Medulla oblongata (tissue), 1 donor: ENCODE results near the gene TBC1D20.
"Not testable (repeated sequence)": the region's sequence is repeated elsewhere in the genome, so short reads cannot be mapped to it uniquely, and the experiment has no call there.

Experiments
- DNase-seq: peaks from one replicate; pipeline ENCODE4 v3.0.0-alpha.2; 2015; ENCODE audit errors: extremely low spot score

TBC1D20 gene

GRCh38 chr20:401682-402495 is 60.4 kb downstream of the TBC1D20 start:
- no peak for DNase-seq

- no peak for DNase-seq
These were observed 61.7 kb downstream of the TBC1D20 start for GRCh38 chr20:400454-401275.

GRCh38 chr20:400128-400453 is 62.2 kb downstream of the TBC1D20 start:
- no peak for DNase-seq

- DNase-seq, result no peak
These were observed 63.1 kb downstream of the TBC1D20 start for GRCh38 chr20:399182-399707.

GRCh38 chr20:397432-398237 is 64.7 kb downstream of the TBC1D20 start:
- no peak for DNase-seq

- DNase-seq, result no peak
These were observed 65.5 kb downstream of the TBC1D20 start for GRCh38 chr20:396619-397431.

GRCh38 chr20:396252-396618 is 66.1 kb downstream of the TBC1D20 start:
- no peak for DNase-seq

GRCh38 chr20:393296-393695 is 69.0 kb downstream of the TBC1D20 start:
- not testable (repeated sequence) for DNase-seq

- DNase-seq, result no peak
These were observed 71.2 kb downstream of the TBC1D20 start for GRCh38 chr20:391041-391711.

GRCh38 chr20:389220-389619 is 73.1 kb downstream of the TBC1D20 start:
- DNase-seq, result no peak

GRCh38 chr20:388034-388994 is 74.0 kb downstream of the TBC1D20 start:
- no peak for DNase-seq

- no peak for DNase-seq
These were observed 74.8 kb downstream of the TBC1D20 start for GRCh38 chr20:387520-387919.

- DNase-seq, result not testable (repeated sequence)
These were observed 75.7 kb downstream of the TBC1D20 start for GRCh38 chr20:386634-387033.
